ENCODE results near the gene ANGPTL2.

GRCh38 chr9:127059030-127059429, 63.4 kb downstream of the ANGPTL2 start:
- TF ChIP-seq CTCF (IDR thresholded peaks at IDR 0.05) (no peak), POLR2A (IDR thresholded peaks at IDR 0.05) (no peak)

Data from vagina (tissue), 2 donors.